Measurements from ENCODE around the gene SMAD6.

DNA sequence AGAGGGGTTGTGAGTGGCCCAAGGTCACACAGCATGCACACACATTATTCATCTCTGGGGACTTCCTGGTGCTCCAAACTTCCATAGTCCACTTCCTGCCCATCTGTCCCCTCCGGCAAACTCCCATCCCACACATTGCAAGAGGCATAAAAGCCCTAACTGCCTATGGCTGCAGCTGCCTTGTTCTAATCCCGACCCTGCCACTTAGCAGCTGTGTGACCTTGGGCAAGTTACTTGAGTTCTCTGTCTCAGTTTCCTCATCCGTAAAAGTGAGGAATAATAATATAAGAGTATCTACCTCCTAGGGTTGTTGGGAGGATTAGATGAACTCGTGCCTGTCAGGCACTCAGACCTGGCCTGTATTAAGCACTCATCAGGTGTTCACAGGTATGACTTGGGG lies 84.2 kb downstream of the SMAD6 start:
- TF ChIP-seq CTCF (IDR thresholded peaks at IDR 0.05; ENCODE audit: low read depth, low read length, poor library complexity, severe bottlenecking) (no peak), EZH2phosphoT487 (IDR thresholded peaks at IDR 0.05; ENCODE audit: borderline replicate concordance, low read length) (no peak)

Measured in DOHH2 (cell line).